Urothelium cell line (cell line): ENCODE data around the gene EPS8L1.
A peak's percentile ranks its signal among the peaks of the same experiment; 100 is the strongest.
"Not testable (repeated sequence)": the region's sequence is repeated elsewhere in the genome, so short reads cannot be mapped to it uniquely, and the experiment has no call there.

Experiments used
- DNase-seq: peaks from one replicate; pipeline ENCODE4 v3.0.0; 2011; ENCODE audit warnings: low spot score, mixed read lengths
- FAIRE-seq: peaks from 2 replicates; lab custom pipeline; 2011; peaks lifted over from hg19 to GRCh38; lab: Jason Lieb, UNC

The EPS8L1 gene

GRCh38 chr19:55048446-55048845, 27.2 kb upstream of the EPS8L1 start:
- DNase-seq (no peak), FAIRE-seq (no peak)

GRCh38 chr19:55050749-55051532, 24.7 kb upstream of the EPS8L1 start:
- FAIRE-seq: no peak
- DNase-seq: no peak

GRCh38 chr19:55053735-55054134, 21.9 kb upstream of the EPS8L1 start:
- FAIRE-seq (no peak), DNase-seq (no peak)

DNA sequence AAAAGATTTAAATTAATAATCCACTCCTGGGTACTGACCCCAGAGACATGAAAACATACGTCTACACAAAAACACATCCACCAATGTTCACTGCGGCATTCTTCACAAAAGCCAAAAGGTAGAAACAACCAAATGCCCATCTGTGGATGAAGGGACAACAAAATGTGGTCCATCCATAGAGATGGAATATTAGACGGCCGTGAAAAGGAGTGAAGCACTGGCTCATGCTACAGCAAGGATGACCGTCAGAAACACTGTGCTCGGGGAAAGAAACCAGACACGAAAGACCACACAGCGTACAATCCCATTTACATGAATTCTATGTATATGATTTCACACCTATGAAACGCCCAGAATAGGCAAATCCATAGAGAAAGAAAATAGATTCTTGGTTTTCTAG, 18.8 kb upstream of the EPS8L1 start:
- FAIRE-seq (no peak), DNase-seq (no peak)

- FAIRE-seq (no peak), DNase-seq (no peak)
These were observed 16.7 kb upstream of the EPS8L1 start for GRCh38 chr19:55058781-55059610.

DNA sequence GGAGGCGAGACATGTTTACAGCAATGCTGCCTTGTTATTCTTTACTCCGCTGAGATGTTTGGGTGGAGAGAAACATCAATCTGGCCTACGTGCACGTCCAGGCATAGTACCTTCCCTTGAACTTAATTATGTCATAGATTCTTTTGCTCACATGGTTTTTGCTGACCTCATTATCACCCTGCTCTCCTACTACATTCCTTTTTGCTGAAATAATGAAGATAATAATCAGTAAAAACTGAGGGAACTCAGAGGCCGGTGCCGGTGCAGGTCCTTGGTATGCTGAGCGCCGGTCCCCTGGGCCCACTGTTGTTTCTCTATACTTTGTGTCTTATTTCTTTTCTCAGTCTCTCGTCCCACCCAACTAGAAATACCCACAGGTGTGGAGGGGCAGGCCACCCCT, 15.4 kb upstream of the EPS8L1 start:
- not testable (repeated sequence) for FAIRE-seq, DNase-seq

GRCh38 chr19:55062735-55063491, 12.8 kb upstream of the EPS8L1 start, which contains the start of gene RDH13:
Gene RDH13, minus strand, starts transcription at chr19:55063148. Its CDS starts 116 bp downstream, at chr19:55063032.
- DNase-seq (peak; percentile 82), FAIRE-seq (no peak)

- DNase-seq (no peak), FAIRE-seq (no peak)
These were observed 12.2 kb upstream of the EPS8L1 start for GRCh38 chr19:55063492-55063843.

DNA sequence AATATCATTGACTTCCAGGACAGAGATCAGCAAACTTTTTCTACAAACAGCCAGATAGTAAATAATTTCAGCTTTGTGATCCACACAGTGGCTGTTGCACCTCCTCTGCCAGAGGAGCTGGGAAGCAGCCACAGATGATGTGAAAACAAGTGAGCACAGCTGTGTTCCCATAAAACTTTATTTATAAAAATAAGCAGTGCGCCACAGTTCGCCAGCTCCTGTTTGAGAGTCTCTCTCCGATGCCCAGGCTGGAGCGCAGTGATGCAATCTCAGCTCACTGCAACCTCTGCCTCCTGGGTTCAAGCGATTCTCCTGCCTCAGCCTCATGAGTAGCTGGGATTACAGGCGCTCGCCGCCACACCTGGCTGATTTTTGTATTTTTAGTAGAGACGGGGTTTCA, 10.2 kb upstream of the EPS8L1 start:
- FAIRE-seq, DNase-seq: not testable (repeated sequence)

DNA sequence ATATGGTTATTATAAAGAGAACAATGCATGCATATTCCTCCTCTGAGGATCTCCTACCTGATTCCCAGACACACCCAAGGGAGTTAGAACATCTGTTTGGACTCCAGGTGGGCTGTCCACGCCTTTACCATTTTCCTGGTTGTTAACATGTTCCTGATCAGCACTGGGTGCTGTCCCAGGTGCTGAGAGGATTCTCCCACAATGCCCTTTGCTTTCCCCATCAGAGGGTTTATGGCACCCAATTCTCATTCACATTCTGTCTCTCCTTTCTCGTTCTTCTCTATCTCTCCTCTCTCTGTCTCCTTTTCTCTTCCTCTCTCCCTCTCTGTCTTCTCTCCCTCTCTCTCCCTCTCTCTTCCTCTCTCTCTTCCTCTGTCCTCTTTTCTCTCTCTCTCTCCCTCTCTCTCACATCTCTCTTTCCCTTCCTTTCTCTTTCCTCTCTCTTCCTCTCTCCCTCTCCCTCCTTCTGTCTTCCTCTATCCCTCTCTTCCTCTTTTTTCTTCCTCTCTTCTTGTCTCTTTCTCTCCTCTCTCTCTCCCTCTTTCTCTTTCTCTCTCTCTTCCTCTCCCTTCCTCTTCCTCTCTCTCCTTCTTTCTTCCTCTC, 9.5 kb upstream of the EPS8L1 start:
- no peak for FAIRE-seq

DNA sequence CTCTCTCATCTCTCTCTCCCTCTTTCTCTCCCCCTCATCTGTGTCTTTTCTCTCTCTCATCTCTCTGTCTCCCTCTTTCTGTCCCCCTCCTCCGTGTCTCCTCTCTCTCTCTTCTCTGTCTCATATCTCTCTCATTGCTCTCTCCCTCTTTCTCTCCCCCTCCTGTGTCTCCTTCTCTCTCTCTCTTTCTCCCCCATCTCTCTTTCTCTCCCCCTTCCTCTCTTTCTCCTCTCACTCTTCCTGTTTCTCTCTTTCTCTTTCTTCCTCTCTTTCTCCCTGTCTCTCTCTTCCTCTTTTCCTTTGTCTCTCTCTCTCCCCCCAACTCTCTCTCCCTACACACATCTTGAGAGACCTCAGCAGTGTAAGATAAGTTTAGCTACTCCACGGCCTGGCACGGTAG, 7.8 kb upstream of the EPS8L1 start:
- DNase-seq: no peak
- FAIRE-seq: no peak

More for the DNA sequence above, 9.5 kb upstream of the EPS8L1 start:
- DNase-seq: no peak

GRCh38 chr19:55068950-55069864, 6.5 kb upstream of the EPS8L1 start:
- FAIRE-seq (peak; percentile 85), DNase-seq (peak; percentile 61)

GRCh38 chr19:55069865-55070197, 5.8 kb upstream of the EPS8L1 start:
- no peak for FAIRE-seq
- no peak for DNase-seq

GRCh38 chr19:55070466-55071128, 5.1 kb upstream of the EPS8L1 start:
- no peak for FAIRE-seq

DNA sequence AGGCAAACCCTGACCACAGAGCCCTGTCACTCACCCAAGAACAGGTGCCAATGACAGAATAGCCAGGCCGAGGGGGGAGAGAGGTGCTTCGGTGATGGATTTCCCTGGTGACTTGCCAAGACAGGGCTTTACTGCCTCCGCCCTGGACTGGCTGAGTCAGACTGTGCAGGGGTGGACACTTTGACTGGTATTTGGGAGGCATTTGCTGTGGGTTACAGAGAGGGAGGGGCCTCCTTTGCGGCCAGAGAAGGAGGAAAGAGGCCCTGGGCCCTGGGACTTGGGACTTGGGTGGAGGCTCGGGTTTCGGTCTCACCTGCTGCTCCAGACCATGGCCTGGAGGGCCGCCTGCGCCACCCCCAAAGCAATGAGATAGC, 4.6 kb upstream of the EPS8L1 start:
- peak; percentile 88 for FAIRE-seq
- peak; percentile 95 for DNase-seq

More at GRCh38 chr19:55070466-55071128, 5.1 kb upstream of the EPS8L1 start:
- no peak for DNase-seq

- DNase-seq: no peak
- FAIRE-seq: no peak
These were observed 3.8 kb upstream of the EPS8L1 start for GRCh38 chr19:55071913-55072312.

DNA sequence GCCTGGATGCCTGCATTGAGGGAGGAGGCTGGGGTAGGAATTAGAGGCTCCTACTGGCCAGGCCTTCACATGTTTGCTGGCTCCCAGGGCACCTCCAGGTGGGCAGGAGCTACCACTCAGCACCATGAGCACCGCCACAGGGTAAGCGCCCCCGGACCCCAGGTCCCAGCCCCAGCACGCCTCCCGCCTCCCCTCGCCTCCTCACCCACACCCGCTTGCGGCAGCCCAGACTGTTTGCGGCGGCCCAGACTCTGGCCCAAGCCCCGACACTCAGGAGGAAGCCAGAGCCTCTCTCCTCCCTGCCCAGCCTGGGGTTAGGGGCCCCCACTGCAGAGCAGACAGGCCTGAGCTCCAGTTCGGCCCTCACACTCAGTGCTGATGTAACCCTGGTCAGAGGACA, 652 bp downstream of the EPS8L1 start:
- DNase-seq (no peak), FAIRE-seq (no peak)

GRCh38 chr19:55077106-55077505, 1.4 kb downstream of the EPS8L1 start:
- DNase-seq (no peak), FAIRE-seq (no peak)

- DNase-seq (no peak), FAIRE-seq (no peak)
These were observed 3.3 kb downstream of the EPS8L1 start for GRCh38 chr19:55078996-55079395.
